Measurements from ENCODE around the gene CCNJL.

CCNJL gene

DNA sequence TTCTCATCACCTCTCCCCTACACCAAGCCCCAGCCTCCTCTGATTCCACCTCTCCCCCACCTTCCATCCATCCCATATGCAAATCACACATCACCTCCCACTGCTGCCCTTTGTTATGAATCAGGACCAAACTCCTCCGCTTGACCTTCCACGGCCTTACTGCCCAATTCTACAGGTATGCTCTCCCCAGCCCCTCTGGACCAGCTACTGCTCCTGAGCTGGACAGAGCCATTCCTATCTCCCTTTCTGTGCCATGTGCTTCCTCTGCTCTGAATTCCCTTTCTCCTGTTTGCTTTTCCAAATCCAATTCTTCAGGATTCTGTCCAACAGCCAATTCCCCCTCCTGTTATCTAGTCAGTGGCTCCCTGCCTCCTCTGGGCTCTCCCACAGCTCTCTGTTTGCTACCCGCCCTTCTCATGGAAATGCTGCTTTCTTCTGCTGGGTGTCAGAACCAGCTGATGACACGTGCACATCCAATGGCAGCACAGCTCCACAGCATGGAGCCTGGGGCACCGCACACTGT, 74.7 kb downstream of the CCNJL start:
- H3K23ac ChIP-seq (ENCODE audit: low read depth, low read length, poor library complexity), result no peak overlapping the region
- H2BK120ac ChIP-seq (ENCODE audit: low read depth, low read length), result no peak overlapping the region
- no peak for DNase-seq (ENCODE audit: low spot score)
- H3K27me3 ChIP-seq (ENCODE audit: control insufficient read depth in 3 of 3, insufficient read depth in 3 of 3, low read depth in 1 of 3, low read length in 3 of 3), result no peaks in the 10 kb centered on the region
- H3K4me1 ChIP-seq (ENCODE audit: control insufficient read depth in 2 of 2, insufficient read depth in 1 of 2, low read depth in 1 of 2, low read length in 2 of 2), result peaks cover 5 to 6% of the 10 kb centered on the region in 2 donors
- H3K4me3 ChIP-seq (ENCODE audit: low read length in 2 of 2), result no peak overlapping the region
- no peak overlapping the region for H3K9ac ChIP-seq (ENCODE audit: low read depth, low read length, poor library complexity)
- H2BK12ac ChIP-seq (ENCODE audit: low read length), result no peak overlapping the region
- no peak overlapping the region for H2BK5ac ChIP-seq (ENCODE audit: low read length)
- H3K9me3 ChIP-seq (replicated peaks in 1 of 2; ENCODE audit: control insufficient read depth in 2 of 2, insufficient read depth in 1 of 2, low read depth in 1 of 2, low read length in 2 of 2), result no peaks in the 10 kb centered on the region
- no peak overlapping the region for H3K14ac ChIP-seq (ENCODE audit: low read length)
- no peak overlapping the region for H4K8ac ChIP-seq (ENCODE audit: low read depth, low read length)
- H2AFZ ChIP-seq (ENCODE audit: low read length), result no peak overlapping the region
- H3K27ac ChIP-seq (replicated peaks; ENCODE audit: low read length), result no peak overlapping the region
- WGBS, 2 donors (ENCODE audit: extremely low coverage in 2 of 2, insufficient read length in 2 of 2, insufficient replicate concordance in 1 of 2), result no CpG with 5 or more reads among the region's 5 CpGs
- H4K91ac ChIP-seq (ENCODE audit: low read depth, low read length, poor library complexity), result no peak overlapping the region
- peak overlapping the region; percentile 11 for H2BK15ac ChIP-seq (ENCODE audit: low read length)
- peak overlapping the region; percentile 12 for H3K18ac ChIP-seq (ENCODE audit: low read length)
- no peaks in the 10 kb centered on the region for H3K79me1 ChIP-seq (ENCODE audit: low read depth, low read length)
- H3K36me3 ChIP-seq (replicated peaks in 1 of 2; ENCODE audit: control insufficient read depth in 2 of 2, insufficient read depth in 2 of 2, low read length in 2 of 2), result no peaks in the 10 kb centered on the region
- no peak overlapping the region for H3K4ac ChIP-seq (ENCODE audit: low read length)
- H3K4me2 ChIP-seq (ENCODE audit: insufficient read depth, low read length, poor library complexity, severe bottlenecking), result no peak overlapping the region
- H2AK5ac ChIP-seq (ENCODE audit: low read depth, low read length), result no peak overlapping the region

DNA sequence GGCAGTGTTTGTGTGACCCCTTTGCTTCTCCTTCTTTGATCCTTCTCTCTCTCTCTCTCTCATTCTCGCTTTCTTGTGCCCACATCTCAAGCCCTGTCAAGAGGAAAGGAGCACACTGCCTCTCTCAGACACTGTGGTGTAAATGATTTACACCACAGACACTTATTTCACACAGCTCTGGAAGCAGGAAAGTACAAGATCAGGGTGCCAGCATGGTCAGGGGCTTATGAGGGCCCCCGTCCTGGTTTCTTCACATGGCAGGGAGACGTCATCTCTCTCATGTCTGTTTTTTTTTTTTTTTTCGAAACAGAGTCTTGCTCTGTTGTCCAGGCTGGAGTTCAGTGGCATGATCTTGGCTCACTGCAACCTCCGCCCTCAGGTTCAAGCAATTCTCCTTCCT, 76.6 kb downstream of the CCNJL start:
- H3K27me3 ChIP-seq (ENCODE audit: control insufficient read depth in 3 of 3, insufficient read depth in 3 of 3, low read depth in 1 of 3, low read length in 3 of 3), result no peaks in the 10 kb centered on the region
- no peak overlapping the region for H4K8ac ChIP-seq (ENCODE audit: low read depth, low read length)
- H3K36me3 ChIP-seq (replicated peaks in 1 of 2; ENCODE audit: control insufficient read depth in 2 of 2, insufficient read depth in 2 of 2, low read length in 2 of 2), result no peaks in the 10 kb centered on the region
- no peak overlapping the region for H3K23ac ChIP-seq (ENCODE audit: low read depth, low read length, poor library complexity)
- no peak overlapping the region for H3K9ac ChIP-seq (ENCODE audit: low read depth, low read length, poor library complexity)
- no peak overlapping the region for H2BK120ac ChIP-seq (ENCODE audit: low read depth, low read length)
- no peak overlapping the region for H2BK12ac ChIP-seq (ENCODE audit: low read length)
- H3K79me1 ChIP-seq (ENCODE audit: low read depth, low read length), result no peaks in the 10 kb centered on the region
- no CpG with 5 or more reads among the region's 5 CpGs for WGBS, 2 donors (ENCODE audit: extremely low coverage in 2 of 2, insufficient read length in 2 of 2, insufficient replicate concordance in 1 of 2)
- H3K4me3 ChIP-seq (ENCODE audit: low read length in 2 of 2), result no peak overlapping the region
- H3K18ac ChIP-seq (ENCODE audit: low read length), result no peak overlapping the region
- no peak overlapping the region for H2BK5ac ChIP-seq (ENCODE audit: low read length)
- H2AFZ ChIP-seq (ENCODE audit: low read length), result no peak overlapping the region
- H3K4me2 ChIP-seq (ENCODE audit: insufficient read depth, low read length, poor library complexity, severe bottlenecking), result no peak overlapping the region
- no peak overlapping the region for H2AK5ac ChIP-seq (ENCODE audit: low read depth, low read length)
- H3K4ac ChIP-seq (ENCODE audit: low read length), result no peak overlapping the region
- H2BK15ac ChIP-seq (ENCODE audit: low read length), result no peak overlapping the region
- H4K91ac ChIP-seq (ENCODE audit: low read depth, low read length, poor library complexity), result no peak overlapping the region
- no peak overlapping the region for H3K14ac ChIP-seq (ENCODE audit: low read length)
- no peaks in the 10 kb centered on the region for H3K9me3 ChIP-seq (replicated peaks in 1 of 2; ENCODE audit: control insufficient read depth in 2 of 2, insufficient read depth in 1 of 2, low read depth in 1 of 2, low read length in 2 of 2)
- peaks cover 5 to 6% of the 10 kb centered on the region in 2 donors for H3K4me1 ChIP-seq (ENCODE audit: control insufficient read depth in 2 of 2, insufficient read depth in 1 of 2, low read depth in 1 of 2, low read length in 2 of 2)
- H3K27ac ChIP-seq (replicated peaks; ENCODE audit: low read length), result no peak overlapping the region
- no peak for DNase-seq (ENCODE audit: low spot score)

- Histone ChIP-seq H3K27ac (replicated peaks; ENCODE audit: low read length) (no peak overlapping the region), H3K9ac (ENCODE audit: low read depth, low read length, poor library complexity) (no peak overlapping the region), H4K8ac (ENCODE audit: low read depth, low read length) (no peak overlapping the region), H2BK5ac (ENCODE audit: low read length) (no peak overlapping the region), H3K18ac (ENCODE audit: low read length) (no peak overlapping the region), H2BK120ac (ENCODE audit: low read depth, low read length) (no peak overlapping the region), H3K4ac (ENCODE audit: low read length) (no peak overlapping the region), H3K36me3 (replicated peaks in 1 of 2; ENCODE audit: control insufficient read depth in 2 of 2, insufficient read depth in 2 of 2, low read length in 2 of 2) (no peaks in the 10 kb centered on the region), H2AK5ac (ENCODE audit: low read depth, low read length) (no peak overlapping the region), H3K4me2 (ENCODE audit: insufficient read depth, low read length, poor library complexity, severe bottlenecking) (no peak overlapping the region), H2BK15ac (ENCODE audit: low read length) (no peak overlapping the region), H3K27me3 (ENCODE audit: control insufficient read depth in 3 of 3, insufficient read depth in 3 of 3, low read depth in 1 of 3, low read length in 3 of 3) (no peaks in the 10 kb centered on the region), H3K4me3 (ENCODE audit: low read length in 2 of 2) (no peak overlapping the region), H3K79me1 (ENCODE audit: low read depth, low read length) (no peaks in the 10 kb centered on the region), H3K4me1 (ENCODE audit: control insufficient read depth in 2 of 2, insufficient read depth in 1 of 2, low read depth in 1 of 2, low read length in 2 of 2) (peaks cover 0 to 2% of the 10 kb centered on the region in 2 donors), H2BK12ac (ENCODE audit: low read length) (no peak overlapping the region), H3K9me3 (replicated peaks in 1 of 2; ENCODE audit: control insufficient read depth in 2 of 2, insufficient read depth in 1 of 2, low read depth in 1 of 2, low read length in 2 of 2) (peaks cover 0 to 3% of the 10 kb centered on the region in 2 donors), H2AFZ (ENCODE audit: low read length) (no peak overlapping the region), H3K14ac (ENCODE audit: low read length) (no peak overlapping the region), H3K23ac (ENCODE audit: low read depth, low read length, poor library complexity) (no peak overlapping the region), H4K91ac (ENCODE audit: low read depth, low read length, poor library complexity) (no peak overlapping the region)
- no peak for DNase-seq (ENCODE audit: low spot score)
- no CpG with 5 or more reads among the region's 5 CpGs for WGBS, 2 donors (ENCODE audit: extremely low coverage in 2 of 2, insufficient read length in 2 of 2, insufficient replicate concordance in 1 of 2)
Observed at GRCh38 chr5:160233215-160233614, 79.1 kb downstream of the CCNJL start.

- Histone ChIP-seq H2BK12ac (ENCODE audit: low read length) (no peak overlapping the region), H3K79me1 (ENCODE audit: low read depth, low read length) (no peaks in the 10 kb centered on the region), H2AFZ (ENCODE audit: low read length) (peak overlapping the region; percentile 57), H2BK5ac (ENCODE audit: low read length) (no peak overlapping the region), H3K4me1 (ENCODE audit: control insufficient read depth in 2 of 2, insufficient read depth in 1 of 2, low read depth in 1 of 2, low read length in 2 of 2) (no peaks in the 10 kb centered on the region), H4K8ac (ENCODE audit: low read depth, low read length) (no peak overlapping the region), H3K4ac (ENCODE audit: low read length) (no peak overlapping the region), H3K9me3 (replicated peaks in 1 of 2; ENCODE audit: control insufficient read depth in 2 of 2, insufficient read depth in 1 of 2, low read depth in 1 of 2, low read length in 2 of 2) (peaks cover 0 to 3% of the 10 kb centered on the region in 2 donors), H3K27ac (replicated peaks; ENCODE audit: low read length) (no peak overlapping the region), H3K27me3 (ENCODE audit: control insufficient read depth in 3 of 3, insufficient read depth in 3 of 3, low read depth in 1 of 3, low read length in 3 of 3) (no peaks in the 10 kb centered on the region), H2AK5ac (ENCODE audit: low read depth, low read length) (no peak overlapping the region), H3K4me3 (ENCODE audit: low read length in 2 of 2) (no peak overlapping the region), H3K23ac (ENCODE audit: low read depth, low read length, poor library complexity) (no peak overlapping the region), H3K9ac (ENCODE audit: low read depth, low read length, poor library complexity) (no peak overlapping the region), H2BK120ac (ENCODE audit: low read depth, low read length) (no peak overlapping the region), H3K14ac (ENCODE audit: low read length) (no peak overlapping the region), H4K91ac (ENCODE audit: low read depth, low read length, poor library complexity) (no peak overlapping the region), H3K36me3 (replicated peaks in 1 of 2; ENCODE audit: control insufficient read depth in 2 of 2, insufficient read depth in 2 of 2, low read length in 2 of 2) (no peaks in the 10 kb centered on the region), H3K4me2 (ENCODE audit: insufficient read depth, low read length, poor library complexity, severe bottlenecking) (no peak overlapping the region), H2BK15ac (ENCODE audit: low read length) (no peak overlapping the region), H3K18ac (ENCODE audit: low read length) (no peak overlapping the region)
- no CpG with 5 or more reads among the region's 10 CpGs for WGBS, 2 donors (ENCODE audit: extremely low coverage in 2 of 2, insufficient read length in 2 of 2, insufficient replicate concordance in 1 of 2)
- DNase-seq (ENCODE audit: low spot score), result no peak
Observed at GRCh38 chr5:160231783-160232342, 80.5 kb downstream of the CCNJL start.
